ENCODE measurements around the gene DUS1L. TPM values are rescaled to one million over a fixed set of nuclear protein-coding genes. Genes with fewer than 3 reads are reported as not detected.

The DUS1L gene
- total RNA-seq, 4 donors from 2014 or later = 73.6 to 207 (median 122) TPM

- DNase-seq = no peak
- no peaks in the 10 kb centered on the region for H3K4me1 ChIP-seq
- H3K4me3 ChIP-seq = no peak overlapping the region
- TF ChIP-seq POLR2A (IDR thresholded peaks at IDR 0.05) (no peak), CTCF (IDR thresholded peaks at IDR 0.05) (no peak)
- no peaks in the 10 kb centered on the region for H3K9me3 ChIP-seq
- no peaks in the 10 kb centered on the region for H3K27me3 ChIP-seq
- no peaks in the 10 kb centered on the region for H3K36me3 ChIP-seq
- H3K27ac ChIP-seq = no peak overlapping the region
Measured at GRCh38 chr17:82010575-82011525, 54.8 kb downstream of the DUS1L start.

- Histone ChIP-seq H3K27ac (no peak overlapping the region), H3K27me3 (no peaks in the 10 kb centered on the region), H3K4me1 (no peaks in the 10 kb centered on the region), H3K9me3 (no peaks in the 10 kb centered on the region), H3K36me3 (no peaks in the 10 kb centered on the region), H3K4me3 (no peak overlapping the region)
- TF ChIP-seq CTCF (IDR thresholded peaks at IDR 0.05) (no peak), POLR2A (IDR thresholded peaks at IDR 0.05) (no peak)
- DNase-seq = no peak
Measured at GRCh38 chr17:82009413-82009812, 56.2 kb downstream of the DUS1L start.

- peaks cover 0 to 3% (median 0%) of the 10 kb centered on the region in 4 donors for H3K4me1 ChIP-seq
- TF ChIP-seq POLR2A (IDR thresholded peaks at IDR 0.05) (no peak), CTCF (IDR thresholded peaks at IDR 0.05) (no peak)
- DNase-seq = no peak
- H3K36me3 ChIP-seq = no peaks in the 10 kb centered on the region
- no peak overlapping the region for H3K27ac ChIP-seq
- H3K9me3 ChIP-seq = no peaks in the 10 kb centered on the region
- no peaks in the 10 kb centered on the region for H3K27me3 ChIP-seq
- H3K4me3 ChIP-seq = no peak overlapping the region
Measured at GRCh38 chr17:82008941-82009405, 56.6 kb downstream of the DUS1L start.

- H3K27me3 ChIP-seq = no peaks in the 10 kb centered on the region
- DNase-seq = no peak
- H3K27ac ChIP-seq = no peak overlapping the region
- TF ChIP-seq POLR2A (IDR thresholded peaks at IDR 0.05) = no peak
- TF ChIP-seq CTCF (IDR thresholded peaks at IDR 0.05) = no peak
- H3K4me1 ChIP-seq = peaks cover 0 to 9% (median 0%) of the 10 kb centered on the region in 4 donors
- H3K9me3 ChIP-seq = no peaks in the 10 kb centered on the region
- H3K36me3 ChIP-seq = no peaks in the 10 kb centered on the region
- H3K4me3 ChIP-seq = no peak overlapping the region
Measured at GRCh38 chr17:82008258-82008940, 57.2 kb downstream of the DUS1L start.

Other genes with a start within 250 kb of the DUS1L start
- gene MCRIP1, start 232.5 kb downstream of the DUS1L start, total RNA-seq = 10 to 100 TPM; 19.6 to 47.9 (median 28.8) TPM
- gene PPP1R27, start 230.8 kb downstream of the DUS1L start, total RNA-seq = not detected
- 1,000 to 10,000 TPM in 3 of 4 donors, 100 to 1,000 TPM in 1; 326 to 1,290 (median 1,196) TPM for gene P4HB, start 205.3 kb downstream of the DUS1L start, total RNA-seq
- gene ARHGDIA, start 194.5 kb downstream of the DUS1L start, total RNA-seq = 100 to 1,000 TPM; 282 to 475 (median 350) TPM
- 10 to 100 TPM; 38.9 to 96.6 (median 45.3) TPM for gene ALYREF, start 174.2 kb downstream of the DUS1L start, total RNA-seq
- gene ANAPC11, start 174.1 kb downstream of the DUS1L start, total RNA-seq = 100 to 1,000 TPM in 1 of 4 donors, 10 to 100 TPM in 3; 69.3 to 126 (median 85.1) TPM
- 1 to 10 TPM in 1 of 4 donors, under 1 TPM in 1, not detected in 2; 0.76 to 1.6 TPM for gene NPB, start 163.6 kb downstream of the DUS1L start, total RNA-seq
- gene PCYT2, start 154.4 kb downstream of the DUS1L start, total RNA-seq = 100 to 1,000 TPM in 3 of 4 donors, 10 to 100 TPM in 1; 67.7 to 297 (median 179) TPM
- 100 to 1,000 TPM in 2 of 4 donors, 10 to 100 TPM in 2; 82.5 to 130 (median 112) TPM for gene SIRT7, start 147.6 kb downstream of the DUS1L start, total RNA-seq
- 10 to 100 TPM; 19.8 to 38.3 (median 34.4) TPM for gene MAFG, start 138.1 kb downstream of the DUS1L start, total RNA-seq
- gene PYCR1, start 128.5 kb downstream of the DUS1L start, total RNA-seq = 10 to 100 TPM in 3 of 4 donors, 1 to 10 TPM in 1; 2.4 to 21.5 (median 20.2) TPM
- under 1 TPM in 1 of 4 donors, not detected in 3; 0.76 TPM for gene MYADML2, start 118.6 kb downstream of the DUS1L start, total RNA-seq
- gene NOTUM, start 104.6 kb downstream of the DUS1L start, total RNA-seq = 1 to 10 TPM in 1 of 4 donors, not detected in 3; 1.2 TPM
- 10 to 100 TPM; 31.6 to 70.1 (median 49.9) TPM for gene ASPSCR1, start 88.2 kb downstream of the DUS1L start, total RNA-seq
- gene CENPX, start 42.9 kb downstream of the DUS1L start, total RNA-seq = 100 to 1,000 TPM in 2 of 4 donors, 10 to 100 TPM in 2; 49.1 to 123 (median 91.8) TPM
- 10 to 100 TPM; 15.5 to 74.3 (median 23.1) TPM for gene LRRC45, start 42.5 kb downstream of the DUS1L start, total RNA-seq
- 10 to 100 TPM in 2 of 4 donors, 1 to 10 TPM in 2; 4.6 to 20.6 (median 9.8) TPM for gene RAC3, start 34.1 kb downstream of the DUS1L start, total RNA-seq
- gene DCXR, start 28.1 kb downstream of the DUS1L start, total RNA-seq = 100 to 1,000 TPM in 2 of 4 donors, 10 to 100 TPM in 2; 68.5 to 104 (median 86.8) TPM
- 10 to 100 TPM; 42.9 to 65.7 (median 50.2) TPM for gene RFNG, start 14.0 kb downstream of the DUS1L start, total RNA-seq
- 100 to 1,000 TPM in 1 of 4 donors, 10 to 100 TPM in 3; 69.2 to 138 (median 88.5) TPM for gene GPS1, start 13.9 kb downstream of the DUS1L start, total RNA-seq
- gene FASN, start 32.4 kb upstream of the DUS1L start, total RNA-seq = 100 to 1,000 TPM in 1 of 4 donors, 10 to 100 TPM in 3; 50.4 to 110 (median 76.5) TPM
- 100 to 1,000 TPM in 2 of 4 donors, 10 to 100 TPM in 2; 28.2 to 144 (median 79.8) TPM for gene CCDC57, start 147.0 kb upstream of the DUS1L start, total RNA-seq
- 10 to 100 TPM; 18.9 to 55.0 (median 35.3) TPM for gene SLC16A3, start 163.2 kb upstream of the DUS1L start, total RNA-seq
- gene CSNK1D, start 207.9 kb upstream of the DUS1L start, total RNA-seq = 100 to 1,000 TPM; 148 to 232 (median 215) TPM